Measurements from ENCODE around the gene NR3C2. TPM values are rescaled to one million over a fixed set of nuclear protein-coding genes. Genes with fewer than 3 reads are reported as not detected.

NR3C2 gene
- polyA plus RNA-seq, 3 donors: 0.09 to 0.27 (median 0.20) TPM

- Mint-ChIP-seq H3K36me3 (peaks cover 0 to 7% of the 10 kb centered on the region in 2 donors), H3K4me1 (no peaks in the 10 kb centered on the region), H3K4me3 (no peak overlapping the region), H3K27me3 (ENCODE audit: low read depth in 3 of 3) (peaks cover 0 to 1% (median 0%) of the 10 kb centered on the region in 3 donors), H3K9me3 (no peaks in the 10 kb centered on the region), H3K27ac (no peak overlapping the region)
- Histone ChIP-seq H3K27me3 (ENCODE audit: control insufficient read depth in 2 of 2, insufficient read depth in 2 of 2, low read length in 2 of 2) (no peaks in the 10 kb centered on the region), H4K20me1 (ENCODE audit: insufficient read depth, low read length) (no peaks in the 10 kb centered on the region), H3K4me1 (ENCODE audit: control insufficient read depth in 1 of 2, insufficient read depth in 2 of 2, low read length in 2 of 2) (no peaks in the 10 kb centered on the region), H3K27ac (ENCODE audit: low read depth in 1 of 2, low read length in 2 of 2) (no peak overlapping the region), H3K9ac (ENCODE audit: insufficient read depth, low read length, poor library complexity, severe bottlenecking) (no peak overlapping the region), H3K4me2 (replicated peaks; ENCODE audit: extremely low read depth, low read length, poor library complexity, severe bottlenecking) (no peak overlapping the region), H3K79me2 (ENCODE audit: insufficient read depth, low read length) (no peaks in the 10 kb centered on the region), H3K9me3 (replicated peaks in 1 of 2; ENCODE audit: control insufficient read depth in 1 of 2, insufficient read depth in 1 of 2, low read length in 2 of 2) (no peaks in the 10 kb centered on the region), H3K36me3 (replicated peaks in 1 of 2; ENCODE audit: control insufficient read depth in 1 of 2, insufficient read depth in 2 of 2, low read length in 2 of 2) (peaks cover 0 to 7% of the 10 kb centered on the region in 2 donors), H2AFZ (ENCODE audit: insufficient read depth, low read depth, low read length, poor library complexity, severe bottlenecking) (no peak overlapping the region), H3K4me3 (replicated peaks in 1 of 3; ENCODE audit: low read depth in 2 of 3, low read length in 3 of 3) (no peak overlapping the region)
- no peak for DNase-seq
- TF ChIP-seq CTCF (IDR thresholded peaks at IDR 0.05): no peak
- WGBS (ENCODE audit: insufficient coverage): 91% methylated on average over 9 of the region's 9 CpGs
- intact Hi-C loops (cut with micrococcal nuclease): no loop called here
Observed at GRCh38 chr4:148044089-148044911, 397.9 kb downstream of the NR3C2 start.

GRCh38 chr4:148041606-148042329, 400.4 kb downstream of the NR3C2 start:
- 94% methylated on average over 7 of the region's 7 CpGs for WGBS (ENCODE audit: insufficient coverage)
- H3K27me3 ChIP-seq (ENCODE audit: control insufficient read depth in 2 of 2, insufficient read depth in 2 of 2, low read length in 2 of 2): no peaks in the 10 kb centered on the region
- no peak for TF ChIP-seq CTCF (IDR thresholded peaks at IDR 0.05)
- intact Hi-C loops (cut with micrococcal nuclease): no loop called here
- no peak for DNase-seq
- H4K20me1 ChIP-seq (ENCODE audit: insufficient read depth, low read length): no peaks in the 10 kb centered on the region
- H3K36me3 ChIP-seq (replicated peaks in 1 of 2; ENCODE audit: control insufficient read depth in 1 of 2, insufficient read depth in 2 of 2, low read length in 2 of 2): peaks cover 0 to under 1% of the 10 kb centered on the region in 2 donors
- no peaks in the 10 kb centered on the region for H3K9me3 ChIP-seq (replicated peaks in 1 of 2; ENCODE audit: control insufficient read depth in 1 of 2, insufficient read depth in 1 of 2, low read length in 2 of 2)
- no peak overlapping the region for H3K4me3 Mint-ChIP-seq
- no peak overlapping the region for H3K4me3 ChIP-seq (replicated peaks in 1 of 3; ENCODE audit: low read depth in 2 of 3, low read length in 3 of 3)
- H3K27ac Mint-ChIP-seq: no peak overlapping the region
- no peaks in the 10 kb centered on the region for H3K9me3 Mint-ChIP-seq
- H3K4me1 Mint-ChIP-seq: peaks cover 1% of the 10 kb centered on the region
- H3K36me3 Mint-ChIP-seq: no peaks in the 10 kb centered on the region
- no peaks in the 10 kb centered on the region for H3K27me3 Mint-ChIP-seq (ENCODE audit: low read depth in 3 of 3)
- H2AFZ ChIP-seq (ENCODE audit: insufficient read depth, low read depth, low read length, poor library complexity, severe bottlenecking): no peak overlapping the region
- no peak overlapping the region for H3K27ac ChIP-seq (ENCODE audit: low read depth in 1 of 2, low read length in 2 of 2)
- no peak overlapping the region for H3K4me2 ChIP-seq (replicated peaks; ENCODE audit: extremely low read depth, low read length, poor library complexity, severe bottlenecking)
- no peak overlapping the region for H3K9ac ChIP-seq (ENCODE audit: insufficient read depth, low read length, poor library complexity, severe bottlenecking)
- no peaks in the 10 kb centered on the region for H3K4me1 ChIP-seq (ENCODE audit: control insufficient read depth in 1 of 2, insufficient read depth in 2 of 2, low read length in 2 of 2)
- no peaks in the 10 kb centered on the region for H3K79me2 ChIP-seq (ENCODE audit: insufficient read depth, low read length)
